HG02610 (cell line): ENCODE data around the gene PCDHGB5.
"Not testable (repeated sequence)": the region's sequence is repeated elsewhere in the genome, so short reads cannot be mapped to it uniquely, and the experiment has no call there.

Experiments used
- ATAC-seq: cut with Tn5 transposase; IDR thresholded peaks from one replicate; pipeline ENCODE4 v1.9.1; 2021; ENCODE audit warnings: mild to moderate bottlenecking, moderate library complexity; ENCODE audit not compliant: unreplicated experiment

Gene PCDHGB5

DNA sequence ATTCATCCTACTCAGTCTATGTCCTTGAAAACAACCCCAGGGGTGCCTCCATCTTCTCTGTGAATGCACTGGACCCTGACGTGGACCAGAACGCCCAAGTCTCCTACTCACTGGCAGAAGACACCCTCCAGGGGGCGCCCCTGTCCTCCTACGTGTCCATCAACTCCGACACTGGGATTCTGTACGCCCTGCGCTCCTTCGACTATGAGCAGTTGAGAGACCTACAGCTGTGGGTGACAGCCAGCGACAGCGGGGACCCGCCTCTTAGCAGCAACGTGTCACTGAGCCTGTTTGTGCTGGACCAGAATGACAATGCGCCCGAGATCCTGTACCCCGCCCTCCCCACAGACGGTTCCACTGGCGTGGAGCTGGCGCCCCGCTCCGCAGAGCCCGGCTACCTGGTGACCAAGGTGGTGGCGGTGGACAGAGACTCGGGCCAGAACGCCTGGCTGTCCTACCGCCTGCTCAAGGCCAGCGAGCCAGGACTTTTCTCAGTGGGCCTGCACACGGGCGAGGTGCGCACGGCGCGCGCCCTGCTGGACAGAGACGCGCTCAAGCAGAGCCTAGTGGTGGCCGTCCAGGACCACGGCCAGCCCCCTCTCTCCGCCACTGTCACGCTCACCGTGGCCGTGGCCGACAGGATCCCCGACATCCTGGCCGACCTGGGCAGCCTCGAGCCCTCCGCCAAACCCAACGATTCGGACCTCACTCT lies 22.1 kb upstream of the PCDHGB5 start:
- not testable (repeated sequence) for ATAC-seq

DNA sequence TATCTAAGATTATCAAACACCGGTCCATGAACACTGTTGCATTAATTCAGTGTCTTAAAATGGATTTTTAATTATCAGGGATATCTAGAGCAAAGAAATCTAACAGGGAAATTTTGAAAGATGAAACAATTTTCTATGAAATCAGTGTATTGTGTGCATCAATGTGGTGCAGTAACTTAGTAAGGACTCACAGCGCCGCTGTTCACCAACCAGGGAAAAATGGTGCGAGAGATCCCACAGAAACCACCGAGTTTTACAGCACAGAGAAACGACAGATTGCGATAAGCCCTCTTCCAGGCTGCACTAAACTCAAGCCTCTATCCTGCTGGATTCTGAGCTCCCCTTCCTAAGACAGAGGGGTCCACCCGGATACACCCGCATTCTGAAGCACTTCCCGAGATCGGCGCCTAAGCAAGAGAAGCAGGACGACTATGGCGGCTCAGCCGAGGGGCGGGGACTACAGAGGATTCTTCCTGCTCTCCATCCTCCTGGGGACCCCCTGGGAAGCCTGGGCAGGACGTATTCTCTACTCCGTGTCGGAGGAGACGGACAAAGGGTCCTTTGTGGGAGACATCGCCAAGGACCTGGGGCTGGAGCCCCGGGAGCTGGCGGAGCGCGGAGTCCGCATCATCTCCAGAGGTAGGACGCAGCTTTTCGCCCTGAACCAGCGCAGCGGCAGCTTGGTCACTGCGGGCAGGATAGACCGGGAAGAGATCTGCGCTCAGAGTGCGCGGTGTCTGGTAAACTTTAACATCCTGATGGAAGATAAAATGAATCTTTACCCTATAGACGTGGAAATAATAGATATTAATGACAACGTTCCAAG lies 15.1 kb upstream of the PCDHGB5 start, which contains the start of gene PCDHGA7:
TSS of gene PCDHGA7 (plus strand) at position 274 of the 826 bp plus-strand sequence. CDS start at position 432, 158 bp downstream.
- no peak for ATAC-seq

DNA sequence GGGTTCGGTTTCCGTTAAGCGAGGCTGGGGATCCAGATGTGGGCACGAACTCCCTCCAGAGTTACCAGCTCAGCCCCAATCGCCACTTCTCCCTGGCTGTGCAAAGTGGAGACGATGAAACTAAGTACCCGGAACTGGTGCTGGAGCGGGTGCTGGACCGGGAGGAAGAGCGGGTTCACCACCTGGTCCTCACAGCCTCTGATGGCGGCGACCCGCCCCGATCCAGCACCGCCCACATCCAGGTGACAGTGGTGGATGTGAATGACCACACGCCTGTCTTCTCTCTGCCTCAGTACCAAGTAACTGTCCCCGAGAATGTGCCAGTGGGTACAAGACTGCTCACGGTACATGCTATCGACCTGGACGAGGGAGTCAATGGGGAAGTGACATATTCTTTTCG lies 14.4 kb upstream of the PCDHGB5 start:
- no peak for ATAC-seq

DNA sequence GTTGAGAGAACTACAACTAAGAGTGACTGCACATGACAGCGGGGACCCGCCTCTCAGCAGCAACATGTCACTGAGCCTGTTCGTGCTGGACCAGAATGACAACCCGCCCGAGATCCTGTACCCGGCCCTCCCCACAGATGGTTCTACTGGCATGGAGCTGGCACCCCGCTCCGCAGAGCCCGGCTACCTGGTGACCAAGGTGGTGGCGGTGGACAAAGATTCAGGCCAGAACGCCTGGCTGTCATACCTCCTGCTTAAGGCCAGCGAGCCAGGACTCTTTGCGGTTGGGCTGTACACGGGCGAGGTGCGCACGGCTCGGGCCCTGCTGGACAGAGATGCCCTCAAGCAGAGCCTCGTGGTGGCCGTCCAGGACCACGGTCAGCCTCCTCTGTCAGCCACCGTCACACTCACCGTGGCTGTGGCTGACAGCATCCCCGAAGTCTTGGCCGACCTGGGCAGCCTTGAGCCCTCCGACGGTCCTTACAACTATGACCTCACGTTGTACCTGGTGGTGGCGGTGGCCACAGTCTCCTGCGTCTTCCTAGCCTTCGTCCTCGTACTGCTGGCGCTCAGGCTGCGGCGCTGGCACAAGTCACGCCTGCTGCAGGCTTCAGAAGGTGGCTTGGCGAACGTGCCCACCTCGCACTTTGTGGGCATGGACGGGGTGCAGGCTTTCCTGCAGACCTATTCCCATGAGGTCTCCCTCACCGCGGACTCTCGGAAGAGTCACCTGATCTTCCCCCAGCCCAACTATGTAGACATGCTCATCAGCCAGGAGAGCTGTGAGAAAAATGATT lies 13.1 kb upstream of the PCDHGB5 start:
- ATAC-seq = no peak

DNA sequence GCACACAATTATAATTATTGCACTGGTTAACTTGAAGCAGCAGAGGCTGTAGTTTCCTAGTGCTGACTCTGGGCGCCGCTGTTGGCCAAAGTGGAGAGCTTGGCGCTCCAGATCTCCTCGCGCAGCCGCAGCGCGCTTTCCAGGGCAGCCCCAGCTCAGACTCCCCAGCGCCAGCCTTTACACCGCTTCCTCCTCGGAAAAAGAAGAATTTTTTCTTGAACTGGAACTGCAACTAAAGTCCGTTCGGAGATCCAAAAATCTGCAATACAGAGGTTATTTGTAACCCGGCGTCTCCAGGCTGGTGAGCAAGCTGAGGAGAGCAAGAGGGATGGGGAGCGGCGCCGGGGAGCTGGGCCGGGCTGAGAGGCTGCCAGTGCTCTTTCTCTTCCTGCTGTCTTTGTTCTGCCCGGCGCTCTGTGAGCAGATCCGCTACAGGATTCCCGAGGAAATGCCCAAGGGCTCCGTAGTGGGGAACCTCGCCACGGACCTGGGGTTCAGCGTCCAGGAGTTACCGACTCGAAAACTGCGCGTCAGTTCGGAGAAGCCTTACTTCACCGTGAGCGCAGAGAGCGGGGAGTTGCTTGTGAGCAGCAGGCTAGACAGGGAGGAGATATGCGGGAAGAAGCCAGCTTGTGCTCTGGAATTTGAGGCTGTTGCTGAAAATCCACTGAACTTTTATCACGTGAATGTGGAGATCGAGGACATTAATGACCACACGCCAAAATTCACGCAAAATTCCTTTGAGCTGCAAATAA lies 10.0 kb upstream of the PCDHGB5 start, which contains the start of gene PCDHGB4:
TSS of gene PCDHGB4 (plus strand) at position 142 of the 755 bp plus-strand sequence. CDS start at position 329, 187 bp downstream.
- ATAC-seq = not testable (repeated sequence)

DNA sequence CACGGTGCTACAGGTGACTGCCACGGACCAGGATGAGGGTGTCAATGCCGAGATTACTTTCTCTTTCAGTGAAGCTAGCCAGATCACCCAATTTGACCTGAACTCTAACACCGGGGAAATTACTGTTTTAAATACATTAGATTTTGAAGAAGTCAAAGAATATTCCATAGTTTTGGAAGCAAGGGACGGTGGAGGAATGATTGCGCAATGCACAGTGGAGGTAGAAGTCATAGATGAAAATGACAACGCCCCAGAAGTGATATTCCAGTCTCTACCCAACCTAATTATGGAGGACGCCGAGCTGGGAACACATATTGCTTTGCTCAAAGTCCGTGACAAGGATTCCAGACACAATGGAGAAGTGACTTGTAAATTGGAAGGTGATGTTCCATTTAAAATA lies 9.1 kb upstream of the PCDHGB5 start:
- no peak for ATAC-seq

DNA sequence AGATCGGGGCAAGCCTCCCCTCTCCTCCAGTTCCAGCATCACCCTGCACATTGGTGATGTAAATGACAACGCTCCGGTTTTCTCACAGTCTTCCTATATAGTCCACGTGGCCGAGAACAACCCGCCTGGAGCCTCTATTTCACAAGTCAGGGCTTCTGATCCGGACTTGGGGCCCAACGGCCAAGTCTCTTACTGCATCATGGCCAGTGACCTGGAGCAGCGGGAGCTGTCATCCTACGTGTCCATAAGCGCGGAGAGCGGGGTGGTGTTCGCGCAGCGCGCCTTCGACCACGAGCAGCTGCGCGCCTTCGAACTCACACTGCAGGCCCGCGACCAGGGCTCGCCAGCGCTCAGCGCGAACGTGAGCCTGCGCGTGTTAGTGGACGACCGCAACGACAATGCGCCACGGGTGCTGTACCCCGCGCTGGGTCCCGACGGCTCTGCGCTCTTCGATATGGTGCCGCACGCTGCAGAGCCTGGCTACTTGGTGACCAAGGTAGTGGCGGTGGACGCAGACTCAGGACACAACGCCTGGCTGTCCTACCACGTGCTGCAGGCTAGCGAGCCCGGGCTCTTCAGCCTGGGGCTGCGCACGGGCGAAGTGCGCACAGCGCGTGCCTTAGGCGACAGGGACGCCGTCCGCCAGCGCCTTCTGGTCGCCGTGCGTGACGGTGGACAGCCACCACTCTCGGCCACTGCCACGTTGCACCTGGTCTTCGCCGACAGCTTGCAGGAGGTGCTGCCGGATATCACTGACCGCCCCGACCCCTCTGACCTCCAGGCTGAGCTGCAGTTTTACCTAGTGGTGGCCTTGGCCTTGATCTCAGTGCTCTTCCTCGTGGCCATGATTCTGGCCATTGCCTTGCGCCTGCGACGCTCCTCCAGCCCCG lies 8.3 kb upstream of the PCDHGB5 start:
- no peak for ATAC-seq

DNA sequence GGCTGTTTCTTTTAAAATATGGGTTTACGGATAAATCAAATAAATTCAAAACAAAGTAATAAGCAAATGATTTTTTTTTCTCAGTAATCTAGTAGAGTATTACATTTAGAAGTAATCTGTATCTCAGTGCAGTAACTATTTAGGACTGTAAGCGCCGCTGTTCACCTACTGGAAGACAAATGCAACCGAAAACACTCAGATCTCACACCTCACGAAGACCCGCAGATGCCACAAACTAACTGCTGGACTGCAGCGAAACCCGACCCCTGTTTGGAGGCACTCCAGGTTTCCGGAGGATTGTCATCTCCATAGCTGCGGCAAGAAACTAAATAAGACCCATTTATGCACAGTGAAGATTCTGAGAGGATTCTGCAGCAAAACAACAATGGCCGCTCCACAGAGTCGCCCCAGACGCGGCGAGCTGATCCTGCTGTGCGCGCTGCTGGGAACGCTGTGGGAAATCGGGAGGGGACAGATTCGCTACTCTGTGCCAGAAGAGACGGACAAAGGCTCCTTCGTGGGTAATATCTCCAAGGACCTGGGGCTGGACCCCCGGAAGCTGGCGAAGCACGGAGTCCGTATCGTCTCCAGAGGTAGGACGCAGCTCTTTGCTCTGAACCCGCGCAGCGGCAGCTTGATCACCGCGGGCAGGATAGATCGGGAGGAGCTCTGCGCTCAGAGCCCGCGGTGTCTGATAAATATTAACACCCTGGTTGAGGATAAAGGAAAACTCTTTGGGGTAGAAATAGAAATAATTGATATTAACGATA lies 5.1 kb upstream of the PCDHGB5 start, which contains the start of gene PCDHGA8:
TSS of gene PCDHGA8 (plus strand) at position 205 of the 770 bp plus-strand sequence. CDS start at position 386, 181 bp downstream.
- no peak for ATAC-seq

DNA sequence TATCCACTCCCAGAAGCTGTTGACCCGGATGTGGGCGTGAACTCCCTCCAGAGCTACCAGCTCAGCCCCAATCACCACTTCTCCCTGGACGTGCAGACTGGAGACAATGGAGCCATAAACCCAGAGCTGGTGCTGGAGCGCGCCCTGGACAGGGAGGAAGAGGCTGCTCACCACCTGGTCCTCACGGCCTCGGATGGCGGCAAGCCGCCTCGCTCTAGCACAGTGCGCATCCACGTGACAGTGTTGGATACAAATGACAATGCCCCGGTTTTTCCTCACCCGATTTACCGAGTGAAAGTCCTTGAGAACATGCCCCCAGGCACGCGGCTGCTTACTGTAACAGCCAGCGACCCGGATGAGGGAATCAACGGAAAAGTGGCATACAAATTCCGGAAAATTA lies 4.5 kb upstream of the PCDHGB5 start:
- ATAC-seq = no peak

DNA sequence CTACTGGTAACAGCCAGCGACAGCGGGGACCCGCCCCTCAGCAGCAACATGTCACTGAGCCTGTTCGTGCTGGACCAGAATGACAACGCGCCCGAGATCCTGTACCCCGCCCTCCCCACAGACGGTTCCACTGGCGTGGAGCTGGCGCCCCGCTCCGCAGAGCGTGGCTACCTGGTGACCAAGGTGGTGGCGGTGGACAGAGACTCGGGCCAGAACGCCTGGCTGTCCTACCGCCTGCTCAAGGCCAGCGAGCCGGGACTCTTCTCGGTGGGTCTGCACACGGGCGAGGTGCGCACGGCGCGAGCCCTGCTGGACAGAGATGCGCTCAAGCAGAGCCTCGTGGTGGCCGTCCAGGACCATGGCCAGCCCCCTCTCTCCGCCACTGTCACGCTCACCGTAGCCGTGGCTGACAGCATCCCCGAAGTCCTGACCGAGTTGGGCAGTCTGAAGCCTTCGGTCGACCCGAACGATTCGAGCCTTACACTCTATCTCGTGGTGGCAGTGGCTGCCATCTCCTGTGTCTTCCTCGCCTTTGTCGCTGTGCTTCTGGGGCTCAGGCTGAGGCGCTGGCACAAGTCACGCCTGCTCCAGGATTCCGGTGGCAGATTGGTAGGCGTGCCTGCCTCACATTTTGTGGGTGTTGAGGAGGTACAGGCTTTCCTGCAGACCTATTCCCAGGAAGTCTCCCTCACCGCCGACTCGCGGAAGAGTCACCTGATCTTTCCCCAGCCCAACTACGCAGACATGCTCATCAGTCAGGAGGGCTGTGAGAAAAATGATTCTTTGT lies 3.2 kb upstream of the PCDHGB5 start:
- not testable (repeated sequence) for ATAC-seq

DNA sequence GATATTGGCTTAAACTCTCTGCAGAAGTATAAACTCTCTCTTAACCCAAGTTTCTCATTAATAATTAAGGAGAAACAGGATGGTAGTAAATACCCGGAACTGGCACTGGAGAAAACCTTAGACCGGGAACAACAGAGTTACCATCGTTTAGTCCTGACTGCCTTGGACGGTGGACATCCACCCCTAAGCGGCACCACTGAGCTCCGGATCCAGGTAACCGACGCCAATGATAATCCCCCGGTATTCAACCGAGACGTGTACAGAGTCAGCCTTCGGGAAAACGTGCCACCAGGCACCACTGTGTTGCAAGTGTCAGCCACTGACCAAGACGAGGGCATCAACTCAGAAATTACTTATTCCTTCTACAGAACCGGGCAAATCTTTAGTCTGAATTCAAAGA lies 861 bp downstream of the PCDHGB5 start:
- no peak for ATAC-seq

DNA sequence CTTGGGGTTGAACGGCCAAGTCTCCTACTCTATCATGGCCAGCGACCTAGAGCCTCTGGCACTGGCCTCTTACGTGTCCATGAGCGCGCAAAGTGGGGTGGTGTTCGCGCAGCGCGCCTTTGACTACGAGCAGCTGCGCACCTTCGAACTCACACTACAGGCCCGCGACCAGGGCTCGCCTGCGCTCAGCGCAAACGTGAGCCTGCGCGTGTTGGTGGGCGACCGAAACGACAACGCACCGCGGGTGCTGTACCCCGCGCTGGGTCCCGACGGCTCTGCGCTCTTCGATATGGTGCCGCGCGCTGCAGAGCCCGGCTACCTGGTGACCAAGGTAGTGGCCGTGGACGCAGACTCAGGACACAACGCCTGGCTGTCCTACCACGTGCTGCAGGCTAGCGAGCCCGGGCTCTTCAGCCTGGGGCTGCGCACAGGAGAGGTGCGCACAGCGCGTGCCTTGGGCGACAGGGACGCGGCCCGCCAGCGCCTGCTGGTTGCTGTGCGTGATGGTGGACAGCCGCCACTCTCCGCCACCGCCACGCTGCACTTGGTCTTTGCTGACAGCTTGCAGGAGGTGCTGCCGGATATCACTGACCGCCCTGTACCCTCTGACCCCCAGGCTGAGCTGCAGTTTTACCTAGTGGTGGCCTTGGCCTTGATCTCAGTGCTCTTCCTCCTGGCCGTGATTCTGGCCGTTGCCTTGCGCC lies 2.0 kb downstream of the PCDHGB5 start:
- no peak for ATAC-seq

DNA sequence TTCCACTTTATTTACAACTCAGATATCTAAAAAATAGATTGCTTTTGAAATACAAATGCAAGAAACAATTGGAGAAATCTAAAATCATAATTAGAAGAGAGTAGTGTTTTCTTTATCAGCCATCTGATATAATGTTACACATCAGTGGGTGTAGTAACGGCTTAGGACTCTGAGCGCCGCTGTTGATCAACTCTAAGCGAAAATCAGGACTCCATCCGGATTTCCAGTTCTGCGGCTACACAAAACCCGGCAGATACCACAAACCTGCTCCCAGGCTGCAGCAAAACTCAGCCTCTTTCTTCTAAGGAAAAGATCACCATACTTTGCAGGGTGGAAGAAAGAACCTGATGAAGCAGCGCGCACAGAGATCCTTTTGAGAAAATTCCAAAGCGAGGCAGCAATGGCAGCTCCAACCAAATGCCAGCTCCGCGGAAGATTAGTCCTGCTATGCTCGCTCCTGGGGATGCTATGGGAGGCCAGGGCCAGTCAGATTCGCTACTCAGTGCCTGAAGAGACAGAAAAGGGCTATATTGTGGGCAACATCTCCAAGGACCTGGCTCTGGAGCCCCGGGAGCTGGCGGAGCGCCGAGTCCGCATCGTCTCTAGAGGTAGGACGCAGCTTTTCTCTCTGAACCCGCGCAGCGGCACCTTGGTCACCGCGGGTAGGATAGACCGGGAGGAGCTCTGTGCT lies 5.0 kb downstream of the PCDHGB5 start, which contains the start of gene PCDHGA9:
TSS of gene PCDHGA9 (plus strand) at position 226 of the 691 bp plus-strand sequence. CDS start at position 401, 175 bp downstream.
- ATAC-seq = no peak

DNA sequence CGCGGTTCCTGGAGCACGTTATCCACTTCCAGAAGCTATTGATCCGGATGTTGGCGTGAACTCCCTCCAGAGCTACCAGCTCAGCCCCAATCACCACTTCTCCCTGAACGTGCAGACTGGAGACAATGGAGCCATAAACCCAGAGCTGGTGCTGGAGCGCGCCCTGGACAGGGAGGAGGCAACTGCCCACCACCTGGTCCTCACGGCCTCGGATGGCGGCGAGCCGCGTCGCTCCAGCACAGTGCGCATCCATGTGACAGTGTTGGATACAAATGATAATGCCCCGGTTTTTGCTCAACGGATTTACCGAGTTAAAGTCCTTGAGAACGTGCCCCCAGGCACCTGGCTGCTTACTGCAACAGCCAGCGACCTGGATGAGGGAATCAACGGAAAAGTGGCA lies 5.6 kb downstream of the PCDHGB5 start:
- no peak for ATAC-seq

DNA sequence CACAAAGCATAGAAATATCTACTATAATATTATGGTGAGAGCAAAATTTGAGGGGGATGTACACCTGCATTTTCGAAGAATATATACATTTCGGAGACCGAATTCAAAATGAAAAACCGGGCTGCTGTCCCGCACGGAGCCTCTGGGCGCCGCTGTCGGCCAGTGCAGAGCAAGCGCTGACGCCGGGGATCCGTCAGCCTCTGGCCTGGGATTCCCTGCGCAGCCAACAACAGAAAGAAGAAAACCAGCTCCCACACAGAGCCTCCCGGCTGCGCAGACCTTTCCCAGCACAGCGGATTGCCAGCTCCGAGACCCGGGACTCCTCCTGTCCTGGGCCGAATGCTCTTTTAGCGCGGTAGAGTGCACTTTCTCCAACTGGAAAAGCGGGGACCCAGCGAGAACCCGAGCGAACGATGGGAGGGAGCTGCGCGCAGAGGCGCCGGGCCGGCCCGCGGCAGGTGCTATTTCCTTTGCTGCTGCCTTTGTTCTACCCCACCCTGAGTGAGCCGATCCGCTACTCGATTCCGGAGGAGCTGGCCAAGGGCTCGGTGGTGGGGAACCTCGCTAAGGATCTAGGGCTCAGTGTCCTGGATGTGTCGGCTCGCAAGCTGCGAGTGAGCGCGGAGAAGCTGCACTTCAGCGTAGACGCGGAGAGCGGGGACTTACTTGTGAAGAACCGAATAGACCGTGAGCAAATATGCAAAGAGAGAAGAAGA lies 10.2 kb downstream of the PCDHGB5 start, which contains the start of gene PCDHGB6:
TSS of gene PCDHGB6 (plus strand) at position 232 of the 716 bp plus-strand sequence. CDS start at position 414, 182 bp downstream.
- not testable (repeated sequence) for ATAC-seq
